Measurements from ENCODE around the gene LLGL1.

The LLGL1 gene

GRCh38 chr17:18233803-18234518 lies 8.5 kb downstream of the LLGL1 start:
- in situ Hi-C loops (cut with MboI; ENCODE audit: low sequenced_read_pairs, unreplicated experiment): no loop called here
- TF ChIP-seq, protein P1, sequence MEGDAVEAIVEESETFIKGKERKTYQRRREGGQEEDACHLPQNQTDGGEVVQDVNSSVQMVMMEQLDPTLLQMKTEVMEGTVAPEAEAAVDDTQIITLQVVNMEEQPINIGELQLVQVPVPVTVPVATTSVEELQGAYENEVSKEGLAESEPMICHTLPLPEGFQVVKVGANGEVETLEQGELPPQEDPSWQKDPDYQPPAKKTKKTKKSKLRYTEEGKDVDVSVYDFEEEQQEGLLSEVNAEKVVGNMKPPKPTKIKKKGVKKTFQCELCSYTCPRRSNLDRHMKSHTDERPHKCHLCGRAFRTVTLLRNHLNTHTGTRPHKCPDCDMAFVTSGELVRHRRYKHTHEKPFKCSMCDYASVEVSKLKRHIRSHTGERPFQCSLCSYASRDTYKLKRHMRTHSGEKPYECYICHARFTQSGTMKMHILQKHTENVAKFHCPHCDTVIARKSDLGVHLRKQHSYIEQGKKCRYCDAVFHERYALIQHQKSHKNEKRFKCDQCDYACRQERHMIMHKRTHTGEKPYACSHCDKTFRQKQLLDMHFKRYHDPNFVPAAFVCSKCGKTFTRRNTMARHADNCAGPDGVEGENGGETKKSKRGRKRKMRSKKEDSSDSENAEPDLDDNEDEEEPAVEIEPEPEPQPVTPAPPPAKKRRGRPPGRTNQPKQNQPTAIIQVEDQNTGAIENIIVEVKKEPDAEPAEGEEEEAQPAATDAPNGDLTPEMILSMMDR (IDR thresholded peaks at IDR 0.05; ENCODE audit: borderline replicate concordance, control extremely low read depth, extremely low read depth, insufficient read depth, missing control alignments): no peak
- DNase-seq (ENCODE audit: low spot score): no peak

GRCh38 chr17:18234853-18235380 lies 9.5 kb downstream of the LLGL1 start:
- no peak for DNase-seq (ENCODE audit: low spot score)
- TF ChIP-seq, protein P1 (IDR thresholded peaks at IDR 0.05; ENCODE audit: borderline replicate concordance, control extremely low read depth, extremely low read depth, insufficient read depth, missing control alignments): no peak
- in situ Hi-C loops (cut with MboI; ENCODE audit: low sequenced_read_pairs, unreplicated experiment): no loop called here

DNA sequence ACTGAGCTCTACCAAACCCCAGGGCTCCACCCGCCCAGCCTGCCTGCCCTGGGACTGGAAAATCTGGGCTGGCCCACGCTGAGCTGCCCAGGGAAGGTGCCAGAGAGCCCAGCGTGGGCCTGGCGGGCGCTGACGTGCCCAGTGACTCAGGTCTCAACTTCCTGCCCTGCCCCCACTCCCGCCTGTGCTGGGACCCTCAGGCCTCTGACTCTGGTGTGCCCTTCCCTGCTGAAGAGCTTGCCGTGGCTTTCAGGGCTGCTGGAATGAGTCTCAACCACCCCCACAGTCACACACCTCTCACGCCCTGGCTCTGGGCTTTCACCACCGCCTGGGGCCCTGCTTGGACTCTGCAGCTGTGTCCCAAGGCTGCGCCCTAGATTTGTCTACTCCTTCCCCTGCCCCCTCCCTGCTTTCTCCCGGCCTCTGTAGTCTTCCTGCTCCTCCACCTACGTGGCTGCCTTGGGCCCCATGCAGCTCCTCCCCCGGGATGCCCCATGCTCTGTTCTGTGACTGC lies 10.4 kb downstream of the LLGL1 start:
- in situ Hi-C loops (cut with MboI; ENCODE audit: low sequenced_read_pairs, unreplicated experiment): no loop called here
- TF ChIP-seq, protein P1 (IDR thresholded peaks at IDR 0.05; ENCODE audit: borderline replicate concordance, control extremely low read depth, extremely low read depth, insufficient read depth, missing control alignments): no peak

GRCh38 chr17:18236494-18236893 lies 11.1 kb downstream of the LLGL1 start:
- in situ Hi-C loops (cut with MboI; ENCODE audit: low sequenced_read_pairs, unreplicated experiment): no loop called here
- TF ChIP-seq, protein P1 (IDR thresholded peaks at IDR 0.05; ENCODE audit: borderline replicate concordance, control extremely low read depth, extremely low read depth, insufficient read depth, missing control alignments): no peak

More for the DNA sequence above, 10.4 kb downstream of the LLGL1 start:
- DNase-seq (ENCODE audit: low spot score): no peak

DNA sequence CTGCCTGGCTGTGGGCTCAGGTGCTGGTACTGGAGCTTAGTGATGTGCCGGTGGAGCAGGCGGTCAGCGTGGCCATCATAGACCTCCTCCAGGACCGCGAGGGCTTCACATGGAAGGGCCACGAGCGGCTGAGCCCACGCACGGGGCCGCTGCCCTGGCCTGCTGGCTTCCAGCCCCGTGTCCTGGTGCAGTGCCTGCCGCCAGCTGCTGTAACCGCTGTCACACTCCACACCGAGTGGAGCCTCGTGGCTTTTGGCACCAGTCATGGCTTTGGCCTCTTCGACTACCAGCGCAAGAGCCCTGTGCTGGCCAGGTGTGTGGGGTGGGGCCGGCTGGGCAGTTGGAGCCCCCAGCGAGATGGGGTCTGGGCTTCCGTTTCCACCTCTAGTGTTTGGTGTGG lies 12.0 kb downstream of the LLGL1 start:
- in situ Hi-C loops (cut with MboI; ENCODE audit: low sequenced_read_pairs, unreplicated experiment): no loop called here
- TF ChIP-seq, protein P1 (IDR thresholded peaks at IDR 0.05; ENCODE audit: borderline replicate concordance, control extremely low read depth, extremely low read depth, insufficient read depth, missing control alignments): no peak
- DNase-seq (ENCODE audit: low spot score): no peak

More at GRCh38 chr17:18236494-18236893, 11.1 kb downstream of the LLGL1 start:
- no peak for DNase-seq (ENCODE audit: low spot score)

DNA sequence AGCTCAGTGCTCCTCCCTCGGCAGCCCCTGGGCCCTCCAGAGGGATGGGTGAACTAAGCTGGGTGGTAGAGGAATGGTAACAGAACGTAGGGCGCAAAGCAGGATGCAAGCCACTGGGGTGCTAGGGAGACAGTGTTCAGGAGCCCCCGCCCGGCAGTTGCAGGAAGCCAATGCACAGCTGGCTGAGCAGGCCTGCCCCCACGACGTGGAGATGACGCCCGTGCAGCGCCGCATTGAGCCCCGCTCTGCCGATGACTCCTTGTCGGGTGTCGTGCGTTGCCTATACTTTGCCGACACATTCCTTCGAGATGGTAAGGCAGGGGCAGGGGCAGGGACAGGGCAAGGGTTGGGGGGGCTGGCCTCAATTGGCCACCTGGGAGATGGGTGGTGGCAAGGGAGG lies 12.9 kb downstream of the LLGL1 start:
- TF ChIP-seq, protein P1 (IDR thresholded peaks at IDR 0.05; ENCODE audit: borderline replicate concordance, control extremely low read depth, extremely low read depth, insufficient read depth, missing control alignments): no peak
- in situ Hi-C loops (cut with MboI; ENCODE audit: low sequenced_read_pairs, unreplicated experiment): no loop called here
- no peak for DNase-seq (ENCODE audit: low spot score)

All from GM13976 (cell line).